Right renal pelvis (tissue), 4 donors: ENCODE results near the gene PLEKHF1. TPM values are rescaled to one million over a fixed set of nuclear protein-coding genes. Genes with fewer than 3 reads are reported as not detected.
A peak's percentile ranks its signal among the peaks of the same experiment; 100 is the strongest.
"Not testable (repeated sequence)": the region's sequence is repeated elsewhere in the genome, so short reads cannot be mapped to it uniquely, and the experiment has no call there.

Experiments used
- DNase-seq, 4 donors: peaks; one replicate each; pipeline ENCODE4 v3.0.0-alpha.2; 2013; ENCODE audit warnings: low read depth in 4 of 4, low spot score in 3 of 4, missing footprints in 1 of 4
- polyA plus RNA-seq, 4 donors: library from polyadenylated mRNA; unstranded; fragments of 120-200 nt; gene quantifications; one replicate each; pipeline ENCODE4 v1.2.1, GENCODE V29; 2013; ENCODE audit not compliant: insufficient read length in 4 of 4

The PLEKHF1 gene
- polyA plus RNA-seq, 4 donors: 1.5 to 2.4 (median 1.5) TPM

DNA sequence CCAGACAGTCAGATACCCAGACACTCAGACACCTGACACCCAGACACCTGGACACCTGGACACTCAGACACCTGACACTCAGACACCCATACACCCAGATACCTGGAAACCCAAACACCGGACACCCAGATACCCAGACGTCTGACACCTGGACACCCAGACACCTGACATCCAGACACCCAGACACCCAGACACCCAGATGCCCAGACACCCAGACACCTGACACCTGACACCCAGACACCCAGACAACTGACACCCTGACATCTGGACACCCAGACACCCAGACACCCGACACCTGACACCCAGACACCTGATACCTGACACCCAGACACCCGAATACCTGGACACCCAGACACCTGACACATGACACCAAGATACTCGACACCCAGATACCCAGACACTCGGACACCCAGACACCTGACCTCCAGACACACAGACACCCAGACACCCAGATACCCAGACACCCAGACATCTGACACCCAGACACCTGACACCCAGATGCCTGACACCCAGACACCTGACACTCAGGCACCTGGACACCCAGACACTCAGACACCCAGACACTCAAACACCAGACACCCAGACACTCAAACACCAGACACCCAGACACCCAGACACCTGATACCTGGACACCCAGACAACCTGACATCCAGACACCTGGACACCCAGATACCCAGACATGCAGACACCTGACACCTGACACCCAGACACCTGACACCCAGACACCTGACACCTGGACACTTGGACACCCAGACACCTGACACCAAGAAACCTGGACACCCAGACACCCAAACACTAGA is 30.7 kb downstream of the PLEKHF1 start:
- DNase-seq: no peak

- DNase-seq: no peak
These were observed 31.2 kb downstream of the PLEKHF1 start for GRCh38 chr19:29696565-29696846.

- DNase-seq: no peak
These were observed 32.4 kb downstream of the PLEKHF1 start for GRCh38 chr19:29697523-29698261.

DNA sequence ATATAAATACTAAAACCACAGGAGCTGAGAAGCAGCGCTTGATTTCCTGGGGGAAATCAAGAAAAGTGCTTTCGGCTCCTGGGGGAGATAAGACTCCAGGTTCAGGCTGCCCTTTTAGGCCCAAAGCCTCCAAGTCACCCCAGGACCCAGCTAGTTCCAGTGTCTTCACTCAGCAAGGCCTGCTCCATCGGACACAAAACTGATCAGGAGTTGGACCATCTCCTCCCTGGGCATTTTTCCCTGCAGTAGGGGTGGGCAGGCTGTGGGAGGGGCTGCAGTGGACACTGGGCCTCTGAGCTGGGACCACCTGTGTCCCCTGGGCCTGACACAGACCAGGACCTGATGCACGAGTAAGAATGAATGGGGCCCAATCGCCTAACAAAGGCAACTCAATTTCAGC is 34.6 kb downstream of the PLEKHF1 start:
- no peak for DNase-seq

DNA sequence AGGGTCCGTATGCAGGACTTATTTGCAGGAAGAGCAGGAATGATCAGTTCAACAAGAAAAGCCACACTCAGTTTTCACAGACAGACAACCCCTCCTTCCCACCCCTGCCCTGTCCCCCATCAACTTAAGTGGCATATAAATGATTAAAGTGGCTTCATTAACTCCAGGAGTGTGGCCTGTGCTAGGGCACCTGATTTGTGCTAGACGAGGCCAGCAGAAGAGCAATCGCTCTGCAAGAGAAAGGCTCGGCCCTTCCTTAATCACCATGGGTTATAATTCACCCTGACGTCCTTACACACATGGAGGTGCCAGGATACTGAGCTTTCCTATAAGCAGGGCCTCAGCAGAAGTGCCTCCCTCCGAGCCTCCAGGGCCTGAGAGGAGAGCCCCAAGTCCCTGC is 35.2 kb downstream of the PLEKHF1 start:
- DNase-seq: no peak

DNA sequence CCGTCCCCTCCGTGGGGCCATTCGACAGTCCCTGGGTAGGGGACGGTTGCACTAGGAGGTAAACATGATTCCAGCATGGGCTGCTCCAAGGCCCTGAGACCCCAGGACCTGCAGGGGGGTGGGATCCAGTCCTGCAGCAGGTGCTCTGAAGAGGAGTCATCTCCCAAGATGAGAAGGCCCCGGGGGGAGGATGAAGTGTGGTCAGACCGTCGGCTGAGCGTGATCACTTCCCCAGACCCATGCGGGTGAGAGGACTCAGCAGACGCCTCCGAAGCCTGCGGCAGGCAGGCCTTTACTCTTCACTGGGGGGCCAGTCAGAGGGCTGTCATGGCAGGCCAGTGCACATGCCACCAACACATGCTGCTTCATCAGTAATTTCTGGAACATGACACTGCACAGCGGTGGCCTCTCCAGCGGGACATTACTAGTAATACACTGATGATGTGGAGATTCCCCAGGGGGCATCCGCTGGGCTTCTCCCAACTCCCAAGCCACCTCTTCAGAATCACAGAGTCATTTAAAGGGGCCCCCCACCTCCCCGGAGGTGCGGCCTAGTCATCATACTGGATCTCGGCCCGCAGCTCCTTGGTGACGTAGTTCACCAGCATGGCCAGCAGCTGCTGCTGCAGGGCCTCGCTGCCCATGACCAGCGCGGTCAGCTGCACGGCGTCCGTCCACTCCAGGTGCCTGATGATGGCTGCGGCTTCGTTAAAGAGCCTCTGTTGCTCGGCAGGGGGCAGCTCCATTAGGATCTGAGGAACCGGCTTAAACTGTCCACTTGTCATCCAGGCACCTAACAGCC is 37.1 kb downstream of the PLEKHF1 start:
- DNase-seq: no peak

DNA sequence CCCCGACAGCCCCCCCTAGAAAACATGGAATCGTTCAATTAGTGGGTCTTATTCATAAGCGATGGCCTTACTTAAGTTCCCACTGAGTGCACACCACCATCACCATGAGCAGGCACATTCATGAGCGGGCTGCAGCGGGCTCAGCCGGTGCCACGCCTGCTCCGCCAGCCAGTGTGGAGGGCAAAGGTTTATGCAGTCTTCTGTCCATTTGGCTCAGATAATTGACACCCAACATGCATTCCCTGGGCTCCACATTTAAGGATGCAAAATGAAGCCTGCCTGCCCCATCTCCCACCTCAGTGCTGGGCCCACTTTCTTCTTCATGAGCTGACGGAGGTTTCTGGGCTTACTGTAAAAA is 37.7 kb downstream of the PLEKHF1 start:
- DNase-seq: no peak

- no peak for DNase-seq
These were observed 39.6 kb downstream of the PLEKHF1 start for GRCh38 chr19:29704562-29705558.

DNA sequence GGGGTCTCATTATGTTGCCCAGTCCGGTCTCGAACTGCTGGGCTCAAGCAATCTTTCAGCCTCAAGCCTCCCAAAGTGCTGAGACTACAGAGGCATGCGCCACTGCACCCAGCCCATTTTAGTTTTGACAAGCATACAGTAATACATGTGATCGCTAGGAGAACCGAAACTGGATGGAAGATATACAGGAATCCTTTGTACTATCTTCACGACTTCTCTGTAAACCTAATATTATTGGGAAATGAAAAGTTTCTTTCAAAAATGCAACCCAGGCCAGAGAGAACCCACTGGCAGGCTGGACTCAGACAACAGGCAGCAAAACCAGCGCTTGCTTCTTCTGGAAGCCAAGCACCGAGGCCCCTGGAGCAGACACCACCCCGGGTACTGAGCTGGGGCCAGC is 40.4 kb downstream of the PLEKHF1 start:
- DNase-seq: no peak

GRCh38 chr19:29706635-29707034 is 41.4 kb downstream of the PLEKHF1 start:
- DNase-seq: no peak

DNA sequence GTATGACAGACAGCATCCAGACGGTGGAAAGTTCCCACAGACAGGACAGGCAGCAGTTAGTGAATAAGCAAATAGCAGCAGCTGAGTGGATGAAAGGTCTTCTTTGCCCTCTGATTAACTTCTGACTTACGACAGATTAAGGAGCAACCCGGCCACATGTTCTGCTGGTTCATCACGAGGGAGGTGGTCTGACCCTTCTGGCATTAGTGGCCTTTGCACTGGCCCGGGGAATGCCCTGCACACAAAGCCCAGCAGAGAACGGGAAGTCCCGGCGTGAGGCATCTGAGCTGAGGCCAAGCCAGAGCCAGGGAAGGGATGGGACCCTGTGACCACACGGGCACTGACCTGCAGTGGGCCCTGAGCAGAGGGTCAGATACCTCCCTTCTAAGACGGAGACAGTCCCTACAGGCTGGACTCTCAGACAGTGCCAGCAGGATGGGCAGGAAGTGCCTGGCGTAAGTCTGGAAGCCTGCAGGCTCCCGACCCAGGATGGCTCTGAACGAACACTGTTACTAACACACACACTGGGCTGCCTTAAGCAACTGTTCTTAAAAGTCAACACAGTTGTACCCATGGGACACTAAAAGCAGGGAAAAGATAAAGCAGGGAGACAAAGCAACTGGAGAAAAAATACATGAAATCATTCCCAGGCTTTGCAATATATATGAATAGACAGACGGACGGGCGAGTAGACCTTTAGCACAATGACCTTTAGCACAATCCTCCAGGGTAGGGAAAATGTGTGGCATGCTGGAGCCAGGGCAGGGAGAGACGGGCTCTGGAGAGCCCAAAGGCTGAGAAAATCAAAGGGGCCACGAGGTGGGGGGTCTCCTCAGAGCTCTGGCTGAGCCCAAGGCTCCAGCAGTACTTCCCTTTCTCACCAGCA is 43.5 kb downstream of the PLEKHF1 start:
- no peak for DNase-seq

DNA sequence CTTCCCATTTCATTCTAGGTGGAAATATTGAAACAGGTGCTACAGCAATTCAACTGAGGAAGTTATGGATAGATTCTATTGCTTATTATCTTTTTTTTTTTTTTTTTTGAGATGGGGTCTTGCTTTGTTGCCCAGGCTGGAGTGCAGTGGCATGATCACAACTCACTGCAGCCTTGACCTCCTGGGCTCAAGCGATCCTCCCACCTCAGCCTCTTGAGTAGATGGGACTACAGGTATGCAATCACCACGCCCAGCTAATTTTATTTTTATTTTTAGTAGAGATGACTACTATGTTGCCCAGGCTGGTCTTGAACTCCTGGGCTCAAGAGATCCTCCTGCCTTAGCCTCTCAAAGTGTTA is 44.2 kb downstream of the PLEKHF1 start:
- DNase-seq: not testable (repeated sequence)

GRCh38 chr19:29711584-29712132 is 46.4 kb downstream of the PLEKHF1 start:
- DNase-seq: no peak

- no peak for DNase-seq
These were observed 47.7 kb downstream of the PLEKHF1 start for GRCh38 chr19:29712744-29713516.

GRCh38 chr19:29714371-29714952 is 49.2 kb downstream of the PLEKHF1 start:
- DNase-seq: no peak

- DNase-seq: peak in 1 of 4 donors; percentile 53
These were observed 49.9 kb downstream of the PLEKHF1 start, which contains the start of gene C19orf12 for GRCh38 chr19:29714953-29715700. Gene C19orf12, minus strand, starts transcription at chr19:29715261. Its CDS starts 6,848 bp downstream, at chr19:29708413.
